CD4-positive, alpha-beta memory T cell (primary cell): ENCODE results near the gene STAT1. TPM values are rescaled to one million over a fixed set of nuclear protein-coding genes. Genes with fewer than 3 reads are reported as not detected.

Source experiments
- CTCF ChIA-PET: fragments of 350-600 bp; sonication (Branson Sonifier 250); formaldehyde crosslinking; loops from one replicate; lab custom pipeline; 2021; ENCODE audit warnings: inconsistent platforms; ENCODE audit not compliant: partially characterized antibody; lab: Charles Lee
- POLR2A ChIA-PET: fragments of 350-600 bp; sonication (Branson Sonifier 250); formaldehyde crosslinking; loops from one replicate; lab custom pipeline; 2021; ENCODE audit not compliant: partially characterized antibody; lab: Charles Lee
- DNase-seq, 5 donors: peaks; one replicate each; pipeline versions ENCODE4 v3.0.0 to v3.0.0-alpha.2; 2020 to 2022; ENCODE audit warnings: mixed read lengths in 1 of 5
- H3K27ac ChIP-seq: one replicate; pipeline ENCODE4 v1.7.0; 2013; ENCODE audit warnings: low read depth, low read length
- H3K27me3 ChIP-seq: 2 replicates; pipeline ENCODE4 v1.7.0; 2013; ENCODE audit warnings: mild to moderate bottlenecking, low read length, moderate library complexity; ENCODE audit not compliant: insufficient read depth
- H3K36me3 ChIP-seq: 2 replicates; pipeline ENCODE4 v1.7.0; 2013; ENCODE audit warnings: mild to moderate bottlenecking, low read length, moderate library complexity; ENCODE audit not compliant: insufficient read depth
- H3K4me1 ChIP-seq: 2 replicates; pipeline ENCODE4 v1.7.0; 2013; ENCODE audit warnings: mild to moderate bottlenecking, low read length, moderate library complexity; ENCODE audit not compliant: insufficient read depth
- H3K4me3 ChIP-seq, 2 donors: one replicate each; pipeline ENCODE4 v1.7.0; 2013; ENCODE audit warnings: low read length in 2 of 2, mild to moderate bottlenecking in 1 of 2
- H3K9me3 ChIP-seq, 2 donors: one replicate each; pipeline ENCODE4 v1.7.0; 2013; ENCODE audit warnings: low read length in 2 of 2, control low read depth in 1 of 2; ENCODE audit not compliant: control insufficient read depth in 1 of 2
- H3K27ac Mint-ChIP-seq, 7 donors: one replicate each; pipeline ENCODE4 v1.8.0; 2020 to 2021; ENCODE audit warnings: mixed read lengths in 7 of 7, mild to moderate bottlenecking in 6 of 7, inconsistent platforms in 3 of 7, moderate library complexity in 3 of 7
- H3K27me3 Mint-ChIP-seq, 2 donors: one replicate each; pipeline ENCODE4 v1.8.0; 2020 to 2021; ENCODE audit warnings: mixed read lengths in 2 of 2
- H3K36me3 Mint-ChIP-seq, 2 donors: one replicate each; pipeline ENCODE4 v1.8.0; 2020 to 2021; ENCODE audit warnings: mixed read lengths in 2 of 2, inconsistent platforms in 1 of 2, mild to moderate bottlenecking in 1 of 2
- H3K4me1 Mint-ChIP-seq, 4 donors: one replicate each; pipeline ENCODE4 v1.8.0; 2020 to 2021; ENCODE audit warnings: mixed read lengths in 4 of 4, mild to moderate bottlenecking in 1 of 4
- H3K4me3 Mint-ChIP-seq, 8 donors: one replicate each; pipeline ENCODE4 v1.8.0; 2020 to 2021; ENCODE audit warnings: mixed read lengths in 8 of 8, mild to moderate bottlenecking in 7 of 8, moderate library complexity in 6 of 8, inconsistent platforms in 3 of 8
- H3K9me3 Mint-ChIP-seq, 8 donors: one replicate each; pipeline ENCODE4 v1.8.0; 2020 to 2021; ENCODE audit warnings: mixed read lengths in 8 of 8, mild to moderate bottlenecking in 5 of 8, inconsistent platforms in 3 of 8, moderate library complexity in 1 of 8
- intact Hi-C: fragments of 100-400 bp; cut with micrococcal nuclease; formaldehyde crosslinking; loops from one replicate; pipeline ENCODE4 v1.15.1; 2023
- polyA plus RNA-seq, 2 donors: library from polyadenylated mRNA; unstranded; fragments of 300-500 nt; fragmentation: Illumina TruSeq; gene quantifications; one replicate each; pipeline ENCODE4 v1.2.3, GENCODE V29; 2021
- total RNA-seq, 2 experiments: library from RNA; stranded (reverse); gene quantifications; one replicate each; pipeline ENCODE4 v1.2.3, GENCODE V29; 2021

STAT1 gene
- total RNA-seq (100 to 1,000 TPM; 130 TPM), polyA plus RNA-seq (100 to 1,000 TPM; 221 to 230 TPM)

- CTCF ChIA-PET: interaction anchor here (0.8 to 4.2 kb wide), 9 partner anchors 10 to 141 kb away, joined by 3 to 28 read pairs (median 3); partner anchors contain the start of gene GLS
- Histone ChIP-seq H3K27ac (peak within 1 kb of the TSS; percentile 89), H3K4me3 (peak within 1 kb of the TSS; percentile 92 to 95), H3K36me3 (peaks cover 23% of the 10 kb centered on the region), H3K27me3 (no peaks in the 10 kb centered on the region), H3K9me3 (no peaks in the 10 kb centered on the region), H3K4me1 (peaks cover 71% of the 10 kb centered on the region)
- Mint-ChIP-seq H3K9me3 (peaks cover 0 to 4% (median 0%) of the 10 kb centered on the region in 8 donors), H3K4me3 (no peak within 1 kb of the TSS), H3K4me1 (peaks cover 29 to 48% (median 33%) of the 10 kb centered on the region in 4 donors), H3K27me3 (no peaks in the 10 kb centered on the region), H3K27ac (no peak within 1 kb of the TSS), H3K36me3 (peaks cover 15 to 26% of the 10 kb centered on the region in 2 donors)
- intact Hi-C loops: loop anchor here (1.0 to 10.0 kb wide), 8 partner anchors 9 to 1349 kb away; partner anchors contain the start of genes ASNSD1, MFSD6, NAB1 and ORMDL1
- POLR2A ChIA-PET: interaction anchor here (0.6 to 6.7 kb wide), 22 partner anchors 10 to 682 kb away, joined by 3 to 155 read pairs (median 4); partner anchors contain the start of genes GLS, NABP1 and STAT4
- DNase-seq: peak; percentile 94 to 98 (median 96)
Observed at GRCh38 chr2:191013932-191014652, at the start of gene STAT1. TSS of gene STAT1 (minus strand) at chr2:191014171. CDS start at chr2:191010003, 4,168 bp downstream.

- peak overlapping the region in 6 of 8 donors; percentile 22 to 94 (median 60) for H3K4me3 Mint-ChIP-seq
- intact Hi-C loops: loop anchor here (10.0 kb wide), 1 partner anchor 51 kb away; no protein-coding TSS in a partner anchor
- ChIA-PET CTCF (interaction anchor here (0.7 to 7.1 kb wide), 7 partner anchors 10 to 101 kb away, joined by 3 to 98 read pairs (median 3); partner anchors contain the start of gene STAT4), POLR2A (interaction anchor here (0.7 to 8.3 kb wide), 6 partner anchors 11 to 182 kb away, joined by 3 to 91 read pairs (median 10); partner anchors contain the start of gene STAT4)
- H3K27ac ChIP-seq: peak overlapping the region; percentile 65
- peak overlapping the region; percentile 65 to 87 (median 80) for H3K27ac Mint-ChIP-seq
- H3K36me3 Mint-ChIP-seq: peaks cover 39 to 47% of the 10 kb centered on the region in 2 donors
- no peaks in the 10 kb centered on the region for H3K27me3 Mint-ChIP-seq
- H3K9me3 ChIP-seq: no peaks in the 10 kb centered on the region
- DNase-seq: no peak
- peaks cover 85% of the 10 kb centered on the region for H3K4me1 ChIP-seq
- peaks cover 61 to 84% (median 73%) of the 10 kb centered on the region in 4 donors for H3K4me1 Mint-ChIP-seq
- H3K9me3 Mint-ChIP-seq: no peaks in the 10 kb centered on the region
- H3K4me3 ChIP-seq: no peak overlapping the region
- H3K36me3 ChIP-seq: peaks cover 4% of the 10 kb centered on the region
- H3K27me3 ChIP-seq: no peaks in the 10 kb centered on the region
Observed at GRCh38 chr2:191063584-191063983, 49.6 kb upstream of the STAT1 start.

GRCh38 chr2:191061381-191061980 lies 47.5 kb upstream of the STAT1 start:
- H3K4me3 ChIP-seq: no peak overlapping the region
- peaks cover 39 to 49% of the 10 kb centered on the region in 2 donors for H3K36me3 Mint-ChIP-seq
- H3K9me3 Mint-ChIP-seq: no peaks in the 10 kb centered on the region
- ChIA-PET POLR2A (interaction anchor here (0.8 to 8.3 kb wide), 15 partner anchors 9 to 615 kb away, joined by 3 to 91 read pairs (median 4); partner anchors contain the start of gene STAT4), CTCF (interaction anchor here (0.9 to 7.1 kb wide), 12 partner anchors 9 to 98 kb away, joined by 3 to 98 read pairs (median 6); partner anchors contain the start of gene STAT4)
- H3K36me3 ChIP-seq: peaks cover 4% of the 10 kb centered on the region
- peaks cover 53 to 72% (median 61%) of the 10 kb centered on the region in 4 donors for H3K4me1 Mint-ChIP-seq
- peak overlapping the region; percentile 45 for H3K27ac ChIP-seq
- H3K27me3 ChIP-seq: no peaks in the 10 kb centered on the region
- intact Hi-C loops: loop anchor here (10.0 kb wide), 1 partner anchor 53 kb away; no protein-coding TSS in a partner anchor
- DNase-seq: peak; percentile 43 to 62 (median 59)
- H3K4me3 Mint-ChIP-seq: peak overlapping the region in 7 of 8 donors; percentile 14 to 84 (median 54)
- no peaks in the 10 kb centered on the region for H3K27me3 Mint-ChIP-seq
- H3K4me1 ChIP-seq: peaks cover 79% of the 10 kb centered on the region
- H3K27ac Mint-ChIP-seq: peak overlapping the region; percentile 86 to 99 (median 96)
- no peaks in the 10 kb centered on the region for H3K9me3 ChIP-seq

GRCh38 chr2:191059308-191059707 lies 45.3 kb upstream of the STAT1 start:
- Histone ChIP-seq H3K4me1 (peaks cover 68% of the 10 kb centered on the region), H3K27ac (no peak overlapping the region), H3K36me3 (peaks cover 4% of the 10 kb centered on the region), H3K9me3 (no peaks in the 10 kb centered on the region), H3K27me3 (no peaks in the 10 kb centered on the region), H3K4me3 (no peak overlapping the region)
- peak overlapping the region in 2 of 8 donors; percentile 1 to 6 for H3K4me3 Mint-ChIP-seq
- H3K27ac Mint-ChIP-seq: peak overlapping the region; percentile 6 to 88 (median 69)
- H3K4me1 Mint-ChIP-seq: peaks cover 49 to 70% (median 62%) of the 10 kb centered on the region in 4 donors
- intact Hi-C loops: no loop called here
- ChIA-PET CTCF (interaction anchor here (1.0 to 13.9 kb wide), 3 partner anchors 9 to 102 kb away, joined by 3 to 567 read pairs (median 3); no protein-coding TSS in a partner anchor), POLR2A (interaction anchor here (1.0 to 3.0 kb wide), 3 partner anchors 55 to 147 kb away, joined by 3 to 16 read pairs (median 5); partner anchors contain the start of gene STAT4)
- H3K9me3 Mint-ChIP-seq: no peaks in the 10 kb centered on the region
- H3K36me3 Mint-ChIP-seq: peaks cover 34 to 47% of the 10 kb centered on the region in 2 donors
- H3K27me3 Mint-ChIP-seq: no peaks in the 10 kb centered on the region
- no peak for DNase-seq

GRCh38 chr2:191056228-191056627 lies 42.3 kb upstream of the STAT1 start:
- H3K9me3 ChIP-seq: no peaks in the 10 kb centered on the region
- H3K27me3 ChIP-seq: no peaks in the 10 kb centered on the region
- CTCF ChIA-PET: interaction anchor here (0.9 to 13.9 kb wide), 3 partner anchors 93 to 99 kb away, joined by 3 to 567 read pairs (median 4); partner anchors contain the start of gene STAT4
- intact Hi-C loops: no loop called here
- H3K4me1 ChIP-seq: peaks cover 50% of the 10 kb centered on the region
- Mint-ChIP-seq H3K27ac (peak overlapping the region; percentile 57 to 86 (median 77)), H3K27me3 (no peaks in the 10 kb centered on the region), H3K36me3 (peaks cover 16 to 29% of the 10 kb centered on the region in 2 donors), H3K4me3 (peak overlapping the region in 6 of 8 donors; percentile 45 to 77 (median 71)), H3K4me1 (peaks cover 29 to 42% (median 39%) of the 10 kb centered on the region in 4 donors), H3K9me3 (no peaks in the 10 kb centered on the region)
- peak in 4 of 5 donors; percentile 26 to 41 (median 30) for DNase-seq
- no peak overlapping the region for H3K4me3 ChIP-seq
- POLR2A ChIA-PET: interaction anchor here (0.7 to 5.2 kb wide), 7 partner anchors 9 to 99 kb away, joined by 3 to 24 read pairs (median 3); no protein-coding TSS in a partner anchor
- H3K36me3 ChIP-seq: peaks cover 4% of the 10 kb centered on the region
- H3K27ac ChIP-seq: peak overlapping the region; percentile 8

- Mint-ChIP-seq H3K27ac (peak overlapping the region in 3 of 7 donors; percentile 11 to 67 (median 52)), H3K36me3 (peaks cover 1 to 21% of the 10 kb centered on the region in 2 donors), H3K4me1 (peaks cover 18 to 27% (median 22%) of the 10 kb centered on the region in 4 donors), H3K9me3 (no peaks in the 10 kb centered on the region), H3K4me3 (no peak overlapping the region), H3K27me3 (no peaks in the 10 kb centered on the region)
- no peaks in the 10 kb centered on the region for H3K27me3 ChIP-seq
- H3K9me3 ChIP-seq: no peaks in the 10 kb centered on the region
- intact Hi-C loops: loop anchor here (5.0 kb wide), 2 partner anchors 249 to 624 kb away; partner anchors contain the start of gene NABP1
- H3K4me1 ChIP-seq: peaks cover 37% of the 10 kb centered on the region
- no peak overlapping the region for H3K27ac ChIP-seq
- H3K36me3 ChIP-seq: no peaks in the 10 kb centered on the region
- DNase-seq: no peak
- H3K4me3 ChIP-seq: no peak overlapping the region
- CTCF ChIA-PET: interaction anchor here (0.9 to 13.9 kb wide), 29 partner anchors 10 to 514 kb away, joined by 3 to 567 read pairs (median 8); partner anchors contain the start of gene STAT4
- POLR2A ChIA-PET: interaction anchor here (1.4 to 7.0 kb wide), 9 partner anchors 9 to 153 kb away, joined by 4 to 70 read pairs (median 15); partner anchors contain the start of genes STAT1 and STAT4
Observed at GRCh38 chr2:191053256-191053655, 39.3 kb upstream of the STAT1 start.
